Liver (tissue), 9 donors: ENCODE data around the gene PROZ. TPM values are rescaled to one million over a fixed set of nuclear protein-coding genes. Genes with fewer than 3 reads are reported as not detected.

Experiments
- DNase-seq: peaks from one replicate; pipeline ENCODE4 v3.0.0-alpha.2; 2017; ENCODE audit warnings: low spot score
- H3K27ac ChIP-seq, 2 donors: one replicate each; pipeline ENCODE4 v1.7.0; 2013; ENCODE audit warnings: inconsistent platforms in 2 of 2, low read length in 2 of 2, control low read depth in 1 of 2, low read depth in 1 of 2, mild to moderate bottlenecking in 1 of 2
- H3K27me3 ChIP-seq, 4 donors: one replicate each; pipeline versions ENCODE4 v1.6.1 to v1.7.0; 2013; ENCODE audit warnings: low read length in 3 of 4, inconsistent platforms in 1 of 4, mild to moderate bottlenecking in 1 of 4, moderate library complexity in 1 of 4; ENCODE audit not compliant: control insufficient read depth in 4 of 4, insufficient read depth in 4 of 4
- H3K36me3 ChIP-seq, 4 donors: one replicate each; pipeline versions ENCODE4 v1.6.1 to v1.7.0; 2013; ENCODE audit warnings: low read length in 3 of 4, mild to moderate bottlenecking in 3 of 4, low read depth in 1 of 4, moderate library complexity in 1 of 4; ENCODE audit not compliant: control insufficient read depth in 4 of 4, insufficient read depth in 3 of 4
- H3K4me1 ChIP-seq, 4 donors: one replicate each; pipeline versions ENCODE4 v1.6.1 to v1.7.0; 2013; ENCODE audit warnings: low read length in 3 of 4, mild to moderate bottlenecking in 3 of 4, moderate library complexity in 1 of 4; ENCODE audit not compliant: control insufficient read depth in 4 of 4, insufficient read depth in 4 of 4
- H3K4me3 ChIP-seq, 3 donors: one replicate each; pipeline versions ENCODE4 v1.6.1 to v1.7.0; 2013; ENCODE audit warnings: low read length in 3 of 3, control low read depth in 1 of 3, low read depth in 1 of 3, mild to moderate bottlenecking in 1 of 3
- H3K9ac ChIP-seq, 2 donors: one replicate each; pipeline ENCODE4 v1.7.0; 2013; ENCODE audit warnings: low read length in 2 of 2, mild to moderate bottlenecking in 2 of 2, moderate library complexity in 2 of 2, control low read depth in 1 of 2, low read depth in 1 of 2
- H3K9me3 ChIP-seq, 4 donors: one replicate each; pipeline versions ENCODE4 v1.6.1 to v1.7.0; 2013; ENCODE audit warnings: low read length in 3 of 4; ENCODE audit not compliant: control insufficient read depth in 4 of 4
- ATF3 ChIP-seq: IDR thresholded peaks from 2 replicates; pipeline ENCODE4 v1.6.1; 2016; ENCODE audit warnings: antibody characterized with exemption
- CTCF ChIP-seq: fragments of 150-350 bp; IDR thresholded peaks from 2 replicates; pipeline ENCODE4 v1.5.1; 2017; ENCODE audit warnings: improper control_type of control experiment, low read depth, low read length; ENCODE audit not compliant: missing input control
- EGR1 ChIP-seq, 2 donors: IDR thresholded peaks; 2 replicates each; pipeline ENCODE4 v1.6.1; 2016 to 2018; ENCODE audit warnings: antibody characterized with exemption in 2 of 2, low read depth in 2 of 2
- FOXA1 ChIP-seq: IDR thresholded peaks from 2 replicates; pipeline ENCODE4 v1.6.1; 2016; ENCODE audit warnings: antibody characterized with exemption
- GABPA ChIP-seq, 2 donors: IDR thresholded peaks in 1 of 2; conservative IDR thresholded peaks in 1 of 2; 2 replicates each; pipeline ENCODE4 v1.6.1; 2016; ENCODE audit warnings: antibody characterized with exemption in 2 of 2, mild to moderate bottlenecking in 1 of 2, moderate library complexity in 1 of 2
- HNF4A ChIP-seq, 2 donors: conservative IDR thresholded peaks; 2 replicates each; pipeline ENCODE4 v1.6.1; 2016; ENCODE audit warnings: antibody characterized with exemption in 2 of 2, mild to moderate bottlenecking in 2 of 2
- HNF4G ChIP-seq: IDR thresholded peaks from 2 replicates; pipeline ENCODE4 v1.6.1; 2016; ENCODE audit warnings: antibody characterized with exemption
- JUND ChIP-seq, 2 donors: IDR thresholded peaks; 2 replicates each; pipeline ENCODE4 v1.6.1; 2016; ENCODE audit warnings: antibody characterized with exemption in 2 of 2
- MAX ChIP-seq: IDR thresholded peaks from 2 replicates; pipeline ENCODE4 v1.6.1; 2016; ENCODE audit warnings: antibody characterized with exemption
- NR2F2 ChIP-seq: IDR thresholded peaks from 2 replicates; pipeline ENCODE4 v1.6.1; 2016; ENCODE audit warnings: antibody characterized with exemption
- RAD21 ChIP-seq, 2 donors: IDR thresholded peaks; 2 replicates each; pipeline ENCODE4 v1.6.1; 2016; ENCODE audit warnings: antibody characterized with exemption in 2 of 2, mild to moderate bottlenecking in 2 of 2
- RXRA ChIP-seq, 2 donors: IDR thresholded peaks; 2 replicates each; pipeline ENCODE4 v1.6.1; 2017 to 2018; ENCODE audit warnings: antibody characterized with exemption in 2 of 2, mild to moderate bottlenecking in 1 of 2
- SP1 ChIP-seq: IDR thresholded peaks from 2 replicates; pipeline ENCODE4 v1.6.1; 2018; ENCODE audit warnings: antibody characterized with exemption, mild to moderate bottlenecking
- TAF1 ChIP-seq: conservative IDR thresholded peaks from 2 replicates; pipeline ENCODE4 v1.6.1; 2016; ENCODE audit warnings: antibody characterized with exemption, mild to moderate bottlenecking
- YY1 ChIP-seq: IDR thresholded peaks from 2 replicates; pipeline ENCODE4 v1.6.1; 2016; ENCODE audit warnings: antibody characterized with exemption, mild to moderate bottlenecking
- WGBS: extraction: QIAGEN DNeasy Blood & Tissue Kit; methylation state at CpG from one replicate; pipeline ENCODE4 v1.1.7; 2013; 5-methylcytosine and 5-hydroxymethylcytosine counted together
- polyA plus RNA-seq, 2 donors: library from polyadenylated mRNA; stranded (reverse) in 1 of 2; unstranded in 1 of 2; fragments of 200-250 nt in 1 of 2; fragments of >200 nt in 1 of 2; fragmentation: Nextera tagmentation in 1 of 2; extraction: Ambion mirVana in 1 of 2; gene quantifications; one replicate each; pipeline versions ENCODE4 v1.2.1 to v1.2.3, GENCODE V29; 2013 to 2015
- total RNA-seq, 2 donors: library from RNA; depleted of rRNA; stranded (reverse); fragments of >200 nt; gene quantifications; one replicate each; pipeline ENCODE4 v1.2.3, GENCODE V29; 2014
- donor health status: healthy.
- donor health status: healthy.
- donor health status: healthy.
- donor health status: healthy.
- donor health status: healthy.

The PROZ gene
- total and polyA plus RNA-seq, 4 donors: 10.6 to 40.7 (median 30.3) TPM

- no peaks in the 10 kb centered on the region for H3K9me3 ChIP-seq
- no peaks in the 10 kb centered on the region for H3K27me3 ChIP-seq
- H3K4me1 ChIP-seq: peaks cover 9 to 48% (median 31%) of the 10 kb centered on the region in 4 donors
- TF ChIP-seq FOXA1 (no peak), JUND (IDR thresholded peaks at IDR 0.05) (no peak), RAD21 (IDR thresholded peaks at IDR 0.05) (peak in 1 of 2 donors; percentile 8), GABPA (IDR thresholded peaks at IDR 0.05 in 1 of 2, conservative IDR thresholded peaks at IDR 0.05 in 1 of 2) (peak in 1 of 2 donors; percentile 17), SP1 (no peak), YY1 (peak; percentile 11), CTCF (no peak), MAX (peak; percentile 49)
- H3K27ac ChIP-seq: peak overlapping the region; percentile 71 to 85
- peak overlapping the region; percentile 5 to 55 for H3K9ac ChIP-seq
- peak overlapping the region; percentile 71 to 97 (median 94) for H3K4me3 ChIP-seq
- WGBS: 2% methylated on average over 67 of the region's 67 CpGs
- H3K36me3 ChIP-seq: peaks cover 0 to 2% (median under 1%) of the 10 kb centered on the region in 4 donors
- DNase-seq: peak; percentile 70
Measured at GRCh38 chr13:113209759-113210421, 51.4 kb downstream of the PROZ start.

- WGBS: 92% methylated on average over 6 of the region's 6 CpGs
- Histone ChIP-seq H3K36me3 (peaks cover 0 to 2% (median under 1%) of the 10 kb centered on the region in 4 donors), H3K9me3 (no peaks in the 10 kb centered on the region), H3K27ac (no peak overlapping the region), H3K27me3 (no peaks in the 10 kb centered on the region), H3K4me3 (no peak overlapping the region), H3K4me1 (peaks cover 14 to 52% (median 32%) of the 10 kb centered on the region in 4 donors), H3K9ac (no peak overlapping the region)
- TF ChIP-seq HNF4A (conservative IDR thresholded peaks at IDR 0.05) (no peak), GABPA (IDR thresholded peaks at IDR 0.05 in 1 of 2, conservative IDR thresholded peaks at IDR 0.05 in 1 of 2) (no peak), RAD21 (IDR thresholded peaks at IDR 0.05) (no peak), ATF3 (no peak), SP1 (no peak), NR2F2 (no peak), CTCF (no peak), EGR1 (IDR thresholded peaks at IDR 0.05; ENCODE audit: low read depth in 2 of 2) (no peak), TAF1 (no peak), FOXA1 (no peak), RXRA (IDR thresholded peaks at IDR 0.05) (no peak), YY1 (no peak), HNF4G (no peak)
- peak; percentile 29 for DNase-seq
Measured at GRCh38 chr13:113210833-113211232, 52.4 kb downstream of the PROZ start.
